CD4-positive, alpha-beta T cell treated with Interleukin-15 for 1 hour (primary cell): Measurements from ENCODE around the gene MRPS6.
A peak's percentile ranks its signal among the peaks of the same experiment; 100 is the strongest.

Experiments
- DNase-seq: peaks from one replicate; pipeline ENCODE4 v3.0.0-alpha.2; 2020

The MRPS6 gene

DNA sequence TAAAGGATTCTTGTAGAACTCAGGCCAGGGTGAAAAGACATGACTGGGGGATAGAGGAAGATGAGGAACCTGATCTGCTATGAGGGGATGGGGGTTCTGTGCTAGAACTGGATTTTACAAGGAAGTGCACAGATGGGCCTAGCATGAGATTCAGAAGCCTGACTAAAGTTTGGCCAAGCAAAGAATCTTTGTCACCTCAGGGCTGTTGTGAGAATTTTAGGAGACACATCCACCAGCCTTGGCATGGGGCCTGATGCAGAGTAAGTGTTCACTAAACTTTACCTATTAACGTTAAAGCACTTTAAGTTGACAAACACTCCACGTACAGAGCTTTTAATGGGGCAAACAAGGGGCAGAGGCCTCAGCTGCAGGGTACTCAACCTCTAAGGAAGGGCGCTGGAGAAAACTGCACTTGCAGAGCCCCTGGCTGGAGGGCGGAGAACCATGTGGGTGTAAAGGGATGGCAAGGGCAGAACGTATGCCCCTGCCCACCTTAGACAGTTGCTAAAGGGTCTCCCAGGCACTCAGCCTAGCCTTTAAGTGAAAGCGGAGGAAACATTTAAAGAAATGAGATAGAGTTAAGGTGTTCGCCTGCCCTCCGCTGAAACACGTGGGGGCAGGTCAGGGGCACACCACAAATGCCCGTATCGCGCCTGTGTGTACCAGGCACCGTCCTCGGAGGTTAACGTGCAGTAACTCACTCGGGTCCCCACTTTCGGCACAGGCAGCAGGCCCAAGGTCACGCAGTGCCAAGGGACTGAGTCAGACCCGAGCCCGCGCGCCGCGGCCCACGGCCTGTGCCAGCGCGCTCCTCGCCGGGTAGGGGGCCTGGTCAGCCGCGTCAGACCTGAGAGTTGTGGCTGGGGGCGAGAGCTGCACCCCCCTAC is 990 bp upstream of the MRPS6 start:
- DNase-seq = no peak

DNA sequence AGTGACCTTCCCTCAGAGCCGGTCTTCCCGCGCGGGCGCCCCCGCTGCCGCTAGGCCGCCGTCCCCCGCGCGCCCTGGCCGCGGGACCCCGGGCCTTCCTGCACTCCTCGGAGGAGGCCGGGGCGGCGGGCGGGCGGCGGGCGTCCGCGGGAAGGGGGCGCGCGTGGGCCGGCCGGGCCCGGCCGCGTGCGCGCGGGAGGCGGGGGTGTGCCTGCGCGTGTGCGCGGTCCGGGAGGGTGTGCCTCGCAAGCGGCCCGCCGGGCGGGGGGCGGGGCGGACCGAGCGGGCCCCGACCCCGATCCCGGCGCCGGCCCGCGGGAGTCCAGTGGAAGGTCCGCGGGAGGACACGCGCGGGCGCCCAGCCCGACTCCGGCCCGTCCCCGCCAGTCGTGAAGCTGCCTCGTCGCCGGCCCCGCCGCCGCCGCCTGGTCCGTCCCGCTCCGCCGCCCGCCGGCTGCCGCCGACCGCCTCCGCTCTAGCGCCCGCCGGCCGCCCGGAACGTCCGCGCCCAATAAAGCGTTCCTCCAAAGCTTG is 438 bp downstream of the MRPS6 start:
- DNase-seq = peak; percentile 50

DNA sequence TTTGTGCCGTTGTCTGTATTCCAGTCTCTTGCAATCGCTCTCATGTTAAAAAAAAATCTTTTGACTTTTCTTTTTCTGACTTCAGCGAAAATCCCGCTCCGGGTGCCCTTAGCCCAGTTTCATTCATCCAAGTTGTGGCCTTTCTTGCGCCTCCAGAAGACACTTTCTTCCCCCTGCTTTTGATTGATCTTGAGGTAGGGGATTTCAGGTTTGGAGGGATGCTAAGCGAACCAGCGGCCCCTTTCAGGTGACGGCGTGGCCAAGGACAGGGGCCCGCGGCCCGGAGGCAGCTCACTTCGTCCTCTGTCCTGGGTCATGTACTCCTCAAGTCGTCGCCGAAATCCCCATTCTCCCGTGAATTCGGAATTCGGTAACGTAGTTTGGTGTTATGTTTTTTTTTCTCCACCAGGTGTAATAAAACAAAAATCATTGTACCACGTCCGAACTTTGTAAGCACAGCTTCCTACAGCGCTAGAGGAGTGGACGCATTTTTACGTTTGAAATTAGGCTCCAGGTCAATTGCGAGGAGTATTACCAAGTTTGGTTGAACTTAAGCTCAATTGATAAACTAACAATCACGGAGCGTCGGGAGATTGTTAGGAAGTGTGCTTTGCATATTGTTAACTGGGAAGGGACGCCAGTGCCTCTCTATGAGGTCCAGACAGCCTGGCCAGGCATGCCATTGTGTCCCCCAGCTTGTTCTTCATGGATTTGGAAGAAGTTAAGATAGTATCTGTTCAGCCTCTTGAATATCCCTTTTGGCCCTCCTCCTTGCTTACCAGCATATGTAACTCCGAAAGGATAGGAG is 1.1 kb downstream of the MRPS6 start:
- no peak for DNase-seq

DNA sequence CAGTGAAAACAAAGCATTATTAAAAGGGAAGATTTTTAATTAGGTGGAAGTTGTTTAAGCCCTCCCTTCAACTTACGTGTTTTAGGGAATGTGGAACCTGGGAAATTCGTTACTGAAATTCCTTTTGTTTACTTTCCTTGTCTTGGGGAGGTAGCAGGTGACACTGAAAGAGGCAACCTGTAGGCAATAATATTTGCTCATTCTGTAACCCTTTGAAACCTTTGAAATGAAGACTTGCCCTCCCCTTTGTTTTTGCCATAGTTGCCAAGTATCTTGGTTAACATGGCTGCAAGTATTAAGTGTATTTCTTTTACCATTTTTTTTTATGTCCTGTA is 1.7 kb downstream of the MRPS6 start:
- DNase-seq = no peak

DNA sequence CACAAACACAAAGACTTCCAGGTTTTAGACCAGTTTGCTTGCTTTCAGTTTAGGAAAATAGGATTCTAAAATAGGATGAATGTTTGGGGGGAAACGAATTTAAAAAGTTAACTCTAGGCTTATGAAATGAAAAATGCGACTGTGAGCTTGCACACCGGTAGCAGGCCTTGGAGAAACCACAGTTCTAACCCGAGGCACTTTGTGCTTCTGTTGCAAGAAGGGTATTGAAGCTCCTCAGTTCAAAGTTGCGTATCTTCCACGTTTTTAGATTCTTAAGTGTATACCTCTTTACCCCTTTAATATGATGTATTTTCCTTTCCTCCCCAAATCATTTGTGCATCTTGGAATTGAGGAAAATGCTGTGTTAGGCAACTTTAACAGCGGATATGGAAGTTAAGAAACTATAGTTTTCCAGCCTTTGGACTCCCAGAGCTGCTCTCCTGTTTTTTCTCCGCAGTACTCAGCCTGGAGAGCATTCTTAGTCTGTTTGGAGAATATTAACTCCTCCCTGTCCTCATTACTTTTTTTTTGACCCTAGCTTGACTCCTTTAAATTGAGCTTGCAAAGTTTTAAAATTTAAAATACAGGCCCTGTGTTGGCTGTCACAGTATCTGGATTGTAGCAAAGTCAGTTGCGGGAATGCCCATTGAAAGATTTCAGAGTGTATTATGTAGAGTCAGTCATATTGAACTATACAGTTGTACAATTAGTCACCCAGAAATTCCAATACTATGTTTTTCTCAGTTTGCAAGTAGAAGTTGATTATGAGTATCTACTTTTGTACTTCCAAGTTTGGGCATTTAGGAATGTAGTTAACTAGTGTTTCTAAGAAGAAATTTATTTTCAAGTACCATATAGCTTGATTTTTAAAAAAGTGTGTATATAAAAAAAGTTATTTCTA is 2.6 kb downstream of the MRPS6 start:
- DNase-seq = no peak

DNA sequence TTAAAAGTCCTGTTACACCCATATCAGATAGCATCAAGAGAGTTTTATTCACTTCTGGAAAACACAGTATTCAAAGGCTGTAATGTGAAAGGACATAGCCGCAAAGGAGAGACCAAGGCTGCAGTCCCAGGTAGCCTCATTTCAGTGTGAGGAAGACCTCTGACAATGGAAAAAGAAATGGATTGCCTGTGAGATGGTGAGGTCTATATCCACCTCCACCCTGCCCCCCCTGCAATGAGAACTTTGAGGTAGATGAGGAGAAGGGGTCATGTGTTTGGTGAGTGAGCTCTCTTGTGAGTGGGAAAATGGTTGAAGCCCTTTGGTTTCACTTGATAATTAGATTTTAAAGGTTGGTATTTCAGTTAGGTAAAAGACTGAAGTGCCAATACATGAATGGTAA is 3.5 kb downstream of the MRPS6 start:
- no peak for DNase-seq

DNA sequence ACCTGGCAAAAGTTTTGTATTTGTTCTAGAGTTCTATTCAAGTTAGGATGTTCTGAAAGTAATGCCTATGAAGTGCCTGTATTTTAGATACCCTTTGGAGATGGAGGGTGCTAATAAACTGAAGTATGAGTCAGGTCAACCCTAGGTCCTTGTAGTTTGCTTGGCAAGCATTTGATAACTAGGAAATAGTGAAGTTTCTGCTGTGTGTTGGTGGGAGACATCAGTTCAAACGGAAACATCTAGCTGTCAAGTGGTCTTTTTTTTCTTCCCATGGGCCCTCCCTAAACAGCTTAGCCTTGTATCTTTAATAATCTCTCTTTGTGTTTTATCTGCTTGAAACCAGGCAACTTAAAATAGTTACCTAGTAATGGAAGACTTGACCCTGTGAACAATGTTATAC is 4.5 kb downstream of the MRPS6 start:
- no peak for DNase-seq

DNA sequence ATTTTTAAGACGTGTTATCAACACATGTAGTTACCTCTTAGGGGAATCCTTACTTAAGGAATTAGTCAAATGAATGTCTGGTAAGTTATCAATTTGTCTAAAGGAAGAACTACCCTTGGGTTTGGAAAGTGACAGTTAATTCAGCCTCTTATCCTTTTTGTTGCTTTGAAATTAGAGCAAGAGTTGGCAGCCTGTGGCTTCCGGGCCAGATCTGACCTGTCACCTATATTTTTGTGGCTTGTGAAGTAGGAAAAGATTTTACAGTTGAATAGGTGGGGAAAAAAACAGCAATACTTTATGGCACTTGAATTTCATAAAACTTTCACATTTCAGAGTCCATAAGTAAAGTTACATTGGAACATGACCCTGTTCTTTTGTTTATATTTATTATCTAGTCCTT is 5.5 kb downstream of the MRPS6 start:
- no peak for DNase-seq

DNA sequence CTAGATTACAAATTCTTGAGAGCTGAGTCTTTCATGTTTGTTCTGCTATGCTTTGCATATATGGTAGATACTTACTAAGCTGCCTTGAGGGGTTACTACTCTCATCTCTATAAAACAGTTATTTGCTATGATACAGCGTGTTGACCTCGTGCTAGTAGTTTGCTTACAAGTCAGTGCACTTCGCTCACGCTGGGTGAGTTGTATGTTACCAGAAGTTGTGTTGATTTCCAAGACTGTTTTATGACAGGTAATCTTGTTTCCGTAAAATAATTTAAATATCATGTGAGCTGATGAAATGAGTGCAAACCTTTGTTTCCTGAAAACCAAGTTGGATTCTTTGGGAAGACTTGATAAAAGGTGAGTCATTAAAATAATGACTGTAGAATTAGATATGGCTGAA is 7.3 kb downstream of the MRPS6 start:
- no peak for DNase-seq

DNA sequence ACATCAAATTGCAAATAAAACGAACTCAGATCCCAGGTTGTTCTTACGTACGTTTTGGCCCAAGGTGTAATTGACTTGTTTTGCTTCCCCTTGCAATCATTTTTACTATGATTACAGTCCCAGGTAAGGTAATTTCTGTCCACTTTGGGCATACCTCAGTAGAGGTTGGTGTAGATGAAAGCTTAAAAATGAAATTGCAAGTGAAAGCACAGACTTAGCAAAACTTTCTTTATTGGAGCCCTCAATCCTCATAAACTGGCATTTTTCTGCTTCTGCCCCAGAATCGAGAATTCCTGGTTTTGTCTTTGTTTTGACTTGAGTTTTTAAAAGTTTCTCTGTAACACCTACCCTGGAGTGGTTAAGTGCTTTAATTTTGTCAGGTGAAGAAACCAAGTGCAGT is 9.4 kb downstream of the MRPS6 start:
- no peak for DNase-seq

DNA sequence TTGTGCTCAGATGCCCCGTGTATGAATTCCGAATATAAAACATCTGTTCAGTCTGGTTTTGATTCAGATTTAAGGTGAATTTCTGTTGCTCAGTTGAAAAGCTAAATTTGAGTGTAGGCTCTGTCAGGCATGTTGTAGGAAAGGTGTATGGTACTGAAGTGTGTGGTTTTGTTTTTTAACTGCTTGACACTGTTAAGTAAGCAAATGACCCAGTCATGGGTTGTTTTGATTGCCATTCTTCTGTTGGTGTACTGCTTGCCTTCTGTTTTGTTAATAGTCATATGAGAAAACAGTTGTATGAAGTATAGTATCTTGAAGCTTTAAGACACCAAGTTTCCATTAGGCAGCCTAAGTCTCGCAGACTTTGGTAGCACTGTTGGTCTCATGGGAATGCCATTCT is 10.0 kb downstream of the MRPS6 start:
- no peak for DNase-seq

DNA sequence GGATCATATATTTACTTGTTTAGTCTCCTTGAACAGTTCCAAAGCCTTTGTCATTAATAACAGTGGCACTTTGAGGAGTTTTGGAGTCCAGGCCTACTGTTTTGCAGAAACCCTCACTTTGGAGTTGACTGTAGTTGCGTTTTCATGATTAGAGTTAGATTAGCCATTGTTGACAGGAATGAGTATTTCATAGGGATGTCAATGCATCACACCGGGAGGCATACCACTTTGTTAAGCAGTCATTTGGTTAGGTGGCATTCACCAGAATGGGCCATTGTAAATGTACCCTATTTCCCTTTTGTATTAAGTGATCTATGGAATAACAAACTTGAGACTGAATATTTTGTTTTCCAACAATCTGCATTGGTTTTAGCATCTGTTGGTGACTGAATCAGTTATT is 11.8 kb downstream of the MRPS6 start:
- DNase-seq = no peak

DNA sequence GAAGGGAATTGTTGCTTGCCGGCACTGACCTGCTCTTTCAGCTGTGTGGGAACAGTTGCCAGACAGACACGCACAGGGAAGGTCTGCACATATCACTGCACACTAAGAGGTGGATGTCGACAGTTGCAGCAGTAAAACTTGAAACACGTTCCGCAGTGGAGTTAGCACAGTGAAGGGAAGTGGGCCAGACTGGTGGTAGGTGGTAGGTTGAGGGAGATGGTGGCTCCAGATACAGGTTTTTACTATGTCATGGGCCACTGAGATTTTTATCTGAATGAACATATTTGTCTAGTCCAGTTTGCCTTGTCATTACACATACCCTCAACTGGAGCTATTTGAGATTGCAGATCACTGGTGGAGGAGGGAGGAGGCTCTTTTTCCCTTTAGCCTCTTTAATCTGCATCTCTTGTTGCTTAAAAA is 13.5 kb downstream of the MRPS6 start:
- no peak for DNase-seq

DNA sequence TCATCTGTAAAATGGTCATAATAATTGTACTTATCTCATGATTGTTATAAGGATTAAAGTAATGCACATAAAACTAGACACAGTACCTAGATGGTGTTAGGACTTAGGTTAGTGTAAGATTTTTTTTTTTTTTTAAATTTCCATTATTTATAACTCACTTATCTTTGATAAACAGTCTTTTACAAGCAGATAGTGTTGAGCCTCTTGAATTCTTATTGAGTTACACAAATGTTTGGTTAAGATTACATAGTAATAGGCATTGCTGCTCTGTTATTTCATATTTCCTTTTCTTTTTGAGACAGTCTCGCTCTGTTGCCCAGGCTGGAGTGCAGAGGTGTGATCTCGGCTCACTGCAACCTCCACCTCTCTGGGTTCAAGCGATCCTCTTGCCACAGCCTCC is 15.4 kb downstream of the MRPS6 start:
- no peak for DNase-seq

DNA sequence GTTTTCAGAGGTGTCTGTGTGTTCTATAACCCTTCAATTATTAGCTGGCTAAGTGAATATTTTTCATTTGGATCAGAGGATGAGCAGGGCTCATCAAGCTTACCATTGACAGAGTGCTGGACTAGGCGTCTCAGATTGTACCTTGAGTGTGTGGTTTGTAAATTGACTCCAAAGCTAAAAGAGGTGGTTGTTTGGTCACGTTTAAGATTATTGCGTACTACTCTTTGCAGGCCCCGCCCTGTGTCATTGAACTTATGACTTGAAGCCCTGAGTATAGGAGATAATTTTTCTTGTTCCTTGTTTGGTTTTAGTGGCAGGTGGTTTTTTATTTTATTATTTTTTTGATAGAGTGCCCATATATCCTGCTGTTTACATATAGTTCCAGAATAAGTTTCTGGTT is 17.7 kb downstream of the MRPS6 start:
- no peak for DNase-seq

DNA sequence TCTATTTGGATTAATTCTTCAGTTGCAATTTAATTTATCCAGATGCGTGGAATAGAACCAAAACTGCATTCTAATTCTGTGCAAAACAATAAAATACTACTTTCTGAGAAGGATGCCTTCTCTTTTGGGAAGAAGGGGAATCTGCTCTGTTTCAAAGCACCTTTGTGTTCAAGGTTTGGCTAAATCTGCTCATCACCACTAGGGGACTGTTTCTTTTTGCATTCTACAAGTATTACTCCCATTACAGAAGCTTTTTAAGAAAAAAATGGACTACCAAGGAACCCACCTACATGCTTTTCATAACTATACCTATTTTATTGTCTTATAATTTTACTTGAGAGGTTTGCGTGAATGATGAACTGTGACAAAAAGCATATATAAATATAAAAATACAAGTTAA is 18.2 kb downstream of the MRPS6 start:
- no peak for DNase-seq

DNA sequence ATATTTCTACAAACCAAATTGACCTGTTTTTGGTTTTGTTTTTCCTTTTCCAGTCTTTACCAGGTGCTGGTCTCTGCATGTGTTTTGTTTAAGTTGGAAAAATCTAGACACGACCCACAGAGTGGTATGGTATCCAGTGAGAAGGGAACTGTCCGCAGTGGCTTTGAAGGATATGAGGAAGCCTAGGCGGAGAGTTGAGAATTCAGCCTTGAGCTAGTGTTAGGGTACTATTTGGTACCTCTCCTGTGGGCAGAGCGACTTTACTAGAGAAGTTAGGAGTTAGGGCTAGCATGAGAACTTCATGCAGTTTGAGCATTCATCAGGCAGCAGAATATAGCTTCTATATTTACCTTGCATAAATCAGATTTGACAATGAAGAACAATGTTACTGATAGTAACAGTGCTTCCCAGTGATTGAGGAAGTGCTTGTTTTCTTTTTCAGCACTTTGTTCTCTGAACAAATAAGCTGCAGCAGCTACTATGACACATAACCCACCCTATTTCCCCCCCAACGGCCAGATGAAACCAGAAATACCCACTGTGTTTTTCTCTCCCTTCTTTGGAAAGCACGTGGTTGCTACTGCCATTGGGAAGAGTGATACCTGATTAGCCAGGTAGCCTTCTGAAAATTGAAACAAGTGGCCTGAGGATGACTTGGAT is 19.0 kb downstream of the MRPS6 start:
- no peak for DNase-seq

DNA sequence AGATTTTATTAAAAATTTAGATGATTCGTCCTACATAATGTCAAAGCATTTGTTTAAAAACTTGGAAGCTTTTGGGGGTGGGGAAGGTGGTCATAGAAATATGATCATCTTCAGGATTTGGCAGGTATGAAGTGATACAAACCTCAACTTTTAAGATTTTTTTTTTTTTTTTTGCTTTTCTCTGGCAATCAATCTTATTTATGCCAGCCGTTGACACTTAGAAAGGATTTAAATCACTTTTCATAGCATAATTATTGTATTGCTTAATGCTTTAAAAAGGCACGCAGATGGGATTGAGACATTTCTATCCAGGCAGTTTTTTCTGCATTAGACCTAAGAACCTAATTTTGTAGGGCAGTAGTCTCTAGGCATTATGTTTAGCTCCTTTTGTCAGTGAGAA is 19.7 kb downstream of the MRPS6 start:
- no peak for DNase-seq

DNA sequence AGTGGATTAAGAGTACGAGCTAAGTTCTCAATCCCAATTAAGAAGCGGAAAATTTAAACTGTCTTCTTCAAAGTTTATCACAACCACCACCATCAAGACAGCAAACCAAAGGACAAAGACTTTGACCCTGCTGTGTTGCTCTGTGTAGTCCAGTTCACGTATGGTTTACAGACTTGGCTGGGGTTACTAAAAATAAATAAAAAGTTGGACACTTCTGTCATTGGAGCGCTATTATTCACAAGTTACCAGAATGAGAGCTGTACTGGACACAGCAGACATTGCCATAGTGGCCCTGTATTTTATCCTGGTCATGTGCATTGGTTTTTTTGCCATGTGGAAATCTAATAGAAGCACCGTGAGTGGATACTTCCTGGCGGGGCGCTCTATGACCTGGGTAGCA is 21.6 kb downstream of the MRPS6 start:
- DNase-seq = no peak

DNA sequence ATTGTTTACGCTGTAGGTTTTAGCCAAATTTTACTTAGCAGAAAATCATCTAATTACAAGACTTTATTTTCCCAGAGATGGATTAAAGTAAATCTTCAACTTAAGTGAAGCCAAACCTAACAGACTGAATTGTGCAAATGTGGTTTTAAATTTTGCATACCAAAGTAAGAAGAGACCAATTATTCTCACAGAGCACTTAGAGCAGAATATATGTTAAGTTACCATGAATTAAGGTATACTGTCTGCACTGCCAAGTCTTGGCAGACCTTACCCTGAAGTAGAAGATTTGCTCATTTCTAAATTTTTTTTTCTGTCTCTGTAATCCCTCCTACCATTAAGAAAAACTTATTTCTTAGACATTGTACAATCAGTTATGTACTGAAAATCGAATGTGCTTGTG is 24.1 kb downstream of the MRPS6 start:
- DNase-seq = no peak

DNA sequence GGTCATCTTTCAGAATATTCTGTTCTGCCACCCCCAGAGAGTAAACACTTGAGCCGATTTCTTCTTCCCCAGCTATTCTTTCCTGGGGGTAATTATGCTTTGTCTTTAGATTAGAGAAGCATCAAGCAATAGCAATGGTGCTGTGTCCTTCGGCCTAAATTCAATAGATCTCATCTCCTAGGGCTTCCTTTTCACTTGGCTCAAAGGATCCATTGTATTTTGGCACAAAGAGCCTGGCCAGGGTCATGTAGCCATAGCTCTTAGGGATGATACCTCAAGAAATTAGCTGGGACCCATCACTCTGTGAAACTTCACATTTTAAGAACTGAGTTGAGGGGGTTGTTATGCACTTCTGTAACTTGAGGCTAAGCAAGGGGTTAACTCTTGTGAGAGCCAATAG is 27.0 kb downstream of the MRPS6 start:
- DNase-seq = no peak

DNA sequence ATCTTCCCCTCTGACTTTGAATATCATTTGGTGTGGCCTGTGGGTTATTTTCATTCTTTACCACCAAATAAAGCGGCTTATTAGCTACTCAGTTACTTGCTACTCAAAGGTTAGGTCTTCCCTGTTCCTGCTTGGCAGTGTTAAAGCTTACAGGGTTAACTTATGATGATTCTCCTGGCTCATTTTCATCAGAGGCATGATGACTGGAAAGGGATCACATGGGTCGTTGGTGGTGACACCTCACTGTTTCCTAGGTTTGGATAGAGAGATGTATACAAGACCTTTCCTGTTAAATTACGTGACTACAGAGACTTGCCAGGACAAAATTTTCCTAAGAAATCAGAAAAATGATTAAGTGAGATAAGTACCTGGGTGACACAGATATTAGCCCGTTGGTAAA is 27.4 kb downstream of the MRPS6 start:
- no peak for DNase-seq
